ENCODE data around the gene ZNRF1. TPM values are rescaled to one million over a fixed set of nuclear protein-coding genes. Genes with fewer than 3 reads are reported as not detected.

Gene ZNRF1
- total and polyA plus RNA-seq, 2 of the 13 experiments (the other 11 are each of a cell fraction or from before 2014, with no cell fraction given), result 43.9 to 58.7 TPM

DNA sequence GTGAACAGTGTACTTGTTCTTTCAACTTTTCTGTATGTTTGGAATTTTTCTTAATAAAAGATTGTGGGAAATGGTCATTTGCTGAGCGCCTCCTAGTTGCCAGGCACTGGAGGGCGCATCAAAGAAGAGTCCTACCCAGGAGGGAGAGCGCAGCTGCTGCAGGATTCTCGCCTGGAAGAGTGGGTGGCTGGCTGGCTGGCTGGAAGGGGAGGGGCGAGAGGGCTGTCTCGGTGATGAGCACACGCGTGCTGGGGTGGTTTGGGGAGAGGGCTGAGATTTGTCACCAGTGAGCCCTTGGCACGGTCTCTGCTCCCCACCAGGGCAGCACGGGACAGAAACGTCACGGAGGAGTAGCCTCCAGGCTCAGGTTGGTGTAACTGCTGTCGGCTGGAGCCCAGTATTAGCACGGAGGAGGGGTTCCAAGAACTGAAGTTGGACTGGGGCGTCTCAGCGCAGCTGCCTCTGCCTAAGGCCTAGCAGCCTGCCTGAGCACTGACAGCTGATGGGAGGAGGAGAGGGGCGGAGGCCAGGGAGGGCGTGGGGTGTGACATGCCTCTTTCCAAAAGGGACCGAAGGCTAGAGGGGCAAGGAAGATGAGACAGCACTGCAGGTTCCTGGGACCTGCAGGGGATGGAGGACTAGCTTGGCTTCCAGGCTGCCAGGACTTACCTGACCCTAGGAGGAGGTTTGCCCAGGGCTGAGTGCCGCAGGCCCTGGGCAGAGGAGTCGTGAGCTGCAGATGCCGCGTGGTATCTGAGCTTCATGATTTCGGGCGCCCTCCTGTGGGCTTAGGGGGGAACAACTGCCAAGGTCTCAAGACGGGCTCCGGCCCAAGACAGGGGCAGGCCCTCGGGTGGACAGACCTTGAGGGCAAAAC lies 112.1 kb downstream of the ZNRF1 start (continued):
- TF ChIP-seq, protein P1, sequence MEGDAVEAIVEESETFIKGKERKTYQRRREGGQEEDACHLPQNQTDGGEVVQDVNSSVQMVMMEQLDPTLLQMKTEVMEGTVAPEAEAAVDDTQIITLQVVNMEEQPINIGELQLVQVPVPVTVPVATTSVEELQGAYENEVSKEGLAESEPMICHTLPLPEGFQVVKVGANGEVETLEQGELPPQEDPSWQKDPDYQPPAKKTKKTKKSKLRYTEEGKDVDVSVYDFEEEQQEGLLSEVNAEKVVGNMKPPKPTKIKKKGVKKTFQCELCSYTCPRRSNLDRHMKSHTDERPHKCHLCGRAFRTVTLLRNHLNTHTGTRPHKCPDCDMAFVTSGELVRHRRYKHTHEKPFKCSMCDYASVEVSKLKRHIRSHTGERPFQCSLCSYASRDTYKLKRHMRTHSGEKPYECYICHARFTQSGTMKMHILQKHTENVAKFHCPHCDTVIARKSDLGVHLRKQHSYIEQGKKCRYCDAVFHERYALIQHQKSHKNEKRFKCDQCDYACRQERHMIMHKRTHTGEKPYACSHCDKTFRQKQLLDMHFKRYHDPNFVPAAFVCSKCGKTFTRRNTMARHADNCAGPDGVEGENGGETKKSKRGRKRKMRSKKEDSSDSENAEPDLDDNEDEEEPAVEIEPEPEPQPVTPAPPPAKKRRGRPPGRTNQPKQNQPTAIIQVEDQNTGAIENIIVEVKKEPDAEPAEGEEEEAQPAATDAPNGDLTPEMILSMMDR (CRISPR knock-in tag; IDR thresholded peaks at IDR 0.05), result peak; percentile 98
- TF ChIP-seq, protein P2, sequence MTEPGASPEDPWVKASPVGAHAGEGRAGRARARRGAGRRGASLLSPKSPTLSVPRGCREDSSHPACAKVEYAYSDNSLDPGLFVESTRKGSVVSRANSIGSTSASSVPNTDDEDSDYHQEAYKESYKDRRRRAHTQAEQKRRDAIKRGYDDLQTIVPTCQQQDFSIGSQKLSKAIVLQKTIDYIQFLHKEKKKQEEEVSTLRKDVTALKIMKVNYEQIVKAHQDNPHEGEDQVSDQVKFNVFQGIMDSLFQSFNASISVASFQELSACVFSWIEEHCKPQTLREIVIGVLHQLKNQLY (CRISPR knock-in tag; IDR thresholded peaks at IDR 0.05), result no peak
- TF ChIP-seq KLF6 (CRISPR knock-in tag; IDR thresholded peaks at IDR 0.05) (peak; percentile 77; the same call in 1 of the 2 replicates), ZC3H13 (CRISPR knock-in tag; IDR thresholded peaks at IDR 0.05) (peak; percentile 89), ZNF501 (CRISPR knock-in tag; IDR thresholded peaks at IDR 0.05) (peak; percentile 84), ZNF232 (CRISPR knock-in tag; IDR thresholded peaks at IDR 0.05; ENCODE audit: borderline replicate concordance) (0 out of 2 replicates have a peak, but pooled peaks have one; percentile 66), ZNF616 (CRISPR knock-in tag; IDR thresholded peaks at IDR 0.05; ENCODE audit: low read depth) (no peak; the same call in 1 of the 2 replicates), CREB1 (IDR thresholded peaks at IDR 0.05) (no peak; the same call in 1 of the 2 replicates), CREB1 (CRISPR knock-in tag; IDR thresholded peaks at IDR 0.05) (no peak), MTF1 (CRISPR knock-in tag; IDR thresholded peaks at IDR 0.05) (no peak), MTF2 (CRISPR knock-in tag; IDR thresholded peaks at IDR 0.05; ENCODE audit: borderline replicate concordance) (no peak), ZIK1 (CRISPR knock-in tag; IDR thresholded peaks at IDR 0.05; ENCODE audit: borderline replicate concordance, low read depth) (peak; percentile 62; the same call in 1 of the 2 replicates), LCORL (IDR thresholded peaks at IDR 0.05) (no peak), LCORL (CRISPR knock-in tag; IDR thresholded peaks at IDR 0.05) (no peak; the same call in none of the 2 replicates), SP140L (CRISPR knock-in tag; IDR thresholded peaks at IDR 0.05; ENCODE audit: borderline replicate concordance) (peak; percentile 74; the same call in 1 of the 2 replicates), TBP (CRISPR knock-in tag; IDR thresholded peaks at IDR 0.05) (no peak), IRX3 (CRISPR knock-in tag; IDR thresholded peaks at IDR 0.05; ENCODE audit: borderline replicate concordance, low read depth) (no peak; the same call in 1 of the 2 replicates)
- TF ChIP-seq, protein P3, sequence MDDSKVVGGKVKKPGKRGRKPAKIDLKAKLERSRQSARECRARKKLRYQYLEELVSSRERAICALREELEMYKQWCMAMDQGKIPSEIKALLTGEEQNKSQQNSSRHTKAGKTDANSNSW (CRISPR knock-in tag; IDR thresholded peaks at IDR 0.05; ENCODE audit: borderline replicate concordance), result no peak
- TF ChIP-seq, protein P4, sequence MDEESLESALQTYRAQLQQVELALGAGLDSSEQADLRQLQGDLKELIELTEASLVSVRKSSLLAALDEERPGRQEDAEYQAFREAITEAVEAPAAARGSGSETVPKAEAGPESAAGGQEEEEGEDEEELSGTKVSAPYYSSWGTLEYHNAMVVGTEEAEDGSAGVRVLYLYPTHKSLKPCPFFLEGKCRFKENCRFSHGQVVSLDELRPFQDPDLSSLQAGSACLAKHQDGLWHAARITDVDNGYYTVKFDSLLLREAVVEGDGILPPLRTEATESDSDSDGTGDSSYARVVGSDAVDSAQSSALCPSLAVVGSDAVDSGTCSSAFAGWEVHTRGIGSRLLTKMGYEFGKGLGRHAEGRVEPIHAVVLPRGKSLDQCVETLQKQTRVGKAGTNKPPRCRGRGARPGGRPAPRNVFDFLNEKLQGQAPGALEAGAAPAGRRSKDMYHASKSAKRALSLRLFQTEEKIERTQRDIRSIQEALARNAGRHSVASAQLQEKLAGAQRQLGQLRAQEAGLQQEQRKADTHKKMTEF (CRISPR knock-in tag; IDR thresholded peaks at IDR 0.05), result peak; percentile 73
- TF ChIP-seq, protein P5, sequence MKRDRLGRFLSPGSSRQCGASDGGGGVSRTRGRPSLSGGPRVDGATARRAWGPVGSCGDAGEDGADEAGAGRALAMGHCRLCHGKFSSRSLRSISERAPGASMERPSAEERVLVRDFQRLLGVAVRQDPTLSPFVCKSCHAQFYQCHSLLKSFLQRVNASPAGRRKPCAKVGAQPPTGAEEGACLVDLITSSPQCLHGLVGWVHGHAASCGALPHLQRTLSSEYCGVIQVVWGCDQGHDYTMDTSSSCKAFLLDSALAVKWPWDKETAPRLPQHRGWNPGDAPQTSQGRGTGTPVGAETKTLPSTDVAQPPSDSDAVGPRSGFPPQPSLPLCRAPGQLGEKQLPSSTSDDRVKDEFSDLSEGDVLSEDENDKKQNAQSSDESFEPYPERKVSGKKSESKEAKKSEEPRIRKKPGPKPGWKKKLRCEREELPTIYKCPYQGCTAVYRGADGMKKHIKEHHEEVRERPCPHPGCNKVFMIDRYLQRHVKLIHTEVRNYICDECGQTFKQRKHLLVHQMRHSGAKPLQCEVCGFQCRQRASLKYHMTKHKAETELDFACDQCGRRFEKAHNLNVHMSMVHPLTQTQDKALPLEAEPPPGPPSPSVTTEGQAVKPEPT (CRISPR knock-in tag; IDR thresholded peaks at IDR 0.05; ENCODE audit: low read depth), result peak; percentile 91; the same call in 1 of the 2 replicates
- TF ChIP-seq, protein P6, sequence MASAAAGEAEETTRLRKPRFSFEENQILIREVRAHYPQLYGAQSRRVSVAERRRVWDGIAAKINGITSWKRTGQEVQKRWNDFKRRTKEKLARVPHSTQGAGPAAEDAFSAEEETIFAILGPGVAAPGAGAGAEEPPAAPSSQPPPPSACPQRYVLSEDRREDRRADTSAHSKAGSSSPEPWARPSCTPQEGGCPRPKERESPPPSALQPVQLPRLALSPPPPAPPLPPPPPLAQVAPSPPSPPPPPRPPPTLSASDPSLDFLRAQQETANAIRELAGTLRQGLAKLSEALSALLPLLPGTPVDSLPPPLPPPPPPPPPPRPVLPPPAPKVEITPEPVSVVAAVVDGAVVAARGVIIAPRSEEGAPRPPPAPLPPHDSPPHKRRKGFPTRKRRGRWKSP (CRISPR knock-in tag; IDR thresholded peaks at IDR 0.05), result no peak

Measured in HepG2 (cell line).